PC-3 (cell line): Measurements from ENCODE around the gene UGGT2. TPM values are rescaled to one million over a fixed set of nuclear protein-coding genes. Genes with fewer than 3 reads are reported as not detected.

Experiments used
- ATAC-seq: fragments of 200-7000 bp; cut with Tn5 transposase; 2 replicates; pipeline ENCODE4 v1.9.1; 2020; ENCODE audit warnings: mild to moderate bottlenecking, moderate library complexity
- BruUV-seq: library from RNA; stranded (reverse); fragments of 400-500 nt; replicated peaks from 2 replicates; lab custom pipeline; 2021; lab: Mats Ljungman, UMichigan
- CTCF ChIA-PET: fragments of 300-600 bp; sonication (Branson Sonifier 250); formaldehyde crosslinking; loops from one replicate; lab custom pipeline; 2022; ENCODE audit warnings: antibody characterized with exemption; lab: Charles Lee
- POLR2A ChIA-PET: fragments of 300-600 bp; sonication (Branson Sonifier 250); formaldehyde crosslinking; loops from one replicate; lab custom pipeline; 2022; ENCODE audit warnings: antibody characterized with exemption; ENCODE audit not compliant: unreplicated experiment; lab: Charles Lee
- DNase-seq: peaks from one replicate; pipeline ENCODE4 v3.0.0-alpha.2; 2015
- H2AFZ ChIP-seq: fragments of 300-600 bp; sonication (generic); 2 replicates; pipeline ENCODE4 v1.6.0; 2016; ENCODE audit warnings: antibody characterized with exemption, low read length
- H3F3A ChIP-seq: fragments of 300-600 bp; sonication (generic); one replicate; pipeline ENCODE4 v1.6.0; 2017; ENCODE audit warnings: antibody characterized with exemption, low read length, control low read depth, mild to moderate bottlenecking; ENCODE audit not compliant: unreplicated experiment
- H3K27ac ChIP-seq: fragments of 300-600 bp; sonication (generic); 2 replicates; pipeline ENCODE4 v1.5.1; 2016; ENCODE audit warnings: mild to moderate bottlenecking, low read length
- H3K27me3 ChIP-seq: fragments of 300-600 bp; sonication (generic); 2 replicates; pipeline ENCODE4 v1.6.1; 2016; ENCODE audit warnings: low read length, mixed read lengths
- H3K36me3 ChIP-seq: fragments of 300-600 bp; sonication (generic); 2 replicates; pipeline ENCODE4 v1.6.1; 2016; ENCODE audit warnings: low read depth, mixed run types, low read length, mixed read lengths
- H3K4me1 ChIP-seq: fragments of 300-600 bp; sonication (generic); 2 replicates; pipeline ENCODE4 v1.5.1; 2016; ENCODE audit warnings: low read length; ENCODE audit not compliant: insufficient read depth
- H3K4me2 ChIP-seq: fragments of 300-600 bp; sonication (generic); 2 replicates; pipeline ENCODE4 v1.6.0; 2016; ENCODE audit warnings: low read length
- H3K4me3 ChIP-seq: fragments of 300-600 bp; sonication (generic); 2 replicates; pipeline ENCODE4 v1.5.1; 2016; ENCODE audit warnings: mild to moderate bottlenecking, low read length, mixed read lengths
- H3K79me2 ChIP-seq: fragments of 300-600 bp; sonication (generic); 2 replicates; pipeline ENCODE4 v1.6.1; 2017; ENCODE audit warnings: low read length, mixed read lengths
- H3K9ac ChIP-seq: fragments of 300-600 bp; sonication (generic); 2 replicates; pipeline ENCODE4 v1.6.0; 2016; ENCODE audit warnings: mild to moderate bottlenecking, low read length
- H3K9me2 ChIP-seq: fragments of 300-600 bp; sonication (generic); replicated peaks from 2 replicates; pipeline ENCODE4 v1.6.1; 2016; ENCODE audit warnings: mixed run types, low read length, mixed read lengths
- H3K9me3 ChIP-seq: fragments of 300-600 bp; sonication (generic); 2 replicates; pipeline ENCODE4 v1.6.1; 2016; ENCODE audit warnings: low read length, mixed read lengths
- H4K20me1 ChIP-seq: fragments of 300-600 bp; sonication (generic); 2 replicates; pipeline ENCODE4 v1.6.1; 2016; ENCODE audit warnings: low read length, mixed read lengths
- CTCF ChIP-seq: fragments of 300-600 bp; sonication (generic); conservative IDR thresholded peaks from 2 replicates; pipeline ENCODE4 v1.5.1; 2017; ENCODE audit warnings: antibody characterized with exemption, low read depth, mild to moderate bottlenecking, low read length
- EZH2 ChIP-seq: fragments of 300-600 bp; sonication (generic); IDR thresholded peaks from one replicate; pipeline ENCODE4 v1.6.1; 2017; ENCODE audit warnings: antibody characterized with exemption, mild to moderate bottlenecking, low read length; ENCODE audit not compliant: unreplicated experiment
- EZH2phosphoT487 ChIP-seq: fragments of 300-600 bp; sonication (generic); IDR thresholded peaks from 2 replicates; pipeline ENCODE4 v1.6.1; 2018; ENCODE audit warnings: mild to moderate bottlenecking, antibody characterized with exemption, low read length, borderline replicate concordance
- intact Hi-C: fragments of 100-400 bp; cut with micrococcal nuclease; formaldehyde crosslinking; loops from 2 replicates; pipeline ENCODE4 v1.9.0; 2023
- total RNA-seq: library from RNA; depleted of rRNA; stranded (reverse); fragments of >200 nt; gene quantifications from 2 replicates; pipeline ENCODE4 v1.2.3, GENCODE V29; 2014

The UGGT2 gene
- total RNA-seq, 1 experiment from 2014 or later, result 24.3 TPM

GRCh38 chr13:96029002-96029401 lies 24.2 kb downstream of the UGGT2 start:
- no peaks in the 10 kb centered on the region for H3K9me2 ChIP-seq
- no TSS peak for BruUV-seq
- CTCF ChIA-PET, result no interaction called here
- H3K4me1 ChIP-seq, result peaks cover 20% of the 10 kb centered on the region; the same call in 1 of the 2 replicates
- H4K20me1 ChIP-seq, result no peaks in the 10 kb centered on the region
- POLR2A ChIA-PET, result interaction anchor here (0.6 kb wide), 1 partner anchor 24 kb away, joined by 7 read pairs; the partner anchor contains the start of gene UGGT2
- no peaks in the 10 kb centered on the region for H3F3A ChIP-seq
- TF ChIP-seq EZH2 (no peak), EZH2phosphoT487 (no peak), CTCF (no peak)
- no peak overlapping the region for H3K9ac ChIP-seq
- DNase-seq (no peak), ATAC-seq (no peak)
- no peak overlapping the region for H3K4me3 ChIP-seq
- no peak overlapping the region for H3K4me2 ChIP-seq
- no peak overlapping the region for H2AFZ ChIP-seq
- peaks cover 22% of the 10 kb centered on the region for H3K79me2 ChIP-seq
- H3K36me3 ChIP-seq, result no peaks in the 10 kb centered on the region
- intact Hi-C loops, result no loop called here
- H3K27ac ChIP-seq, result no peak overlapping the region
- no peaks in the 10 kb centered on the region for H3K27me3 ChIP-seq
- no peaks in the 10 kb centered on the region for H3K9me3 ChIP-seq

GRCh38 chr13:96027496-96027895 lies 25.7 kb downstream of the UGGT2 start:
- CTCF ChIA-PET, result no interaction called here
- DNase-seq (no peak), ATAC-seq (no peak)
- H3K79me2 ChIP-seq, result peaks cover 7% of the 10 kb centered on the region; the same call in 1 of the 2 replicates
- no peak overlapping the region for H2AFZ ChIP-seq
- intact Hi-C loops, result no loop called here
- H3K4me2 ChIP-seq, result no peak overlapping the region
- no peaks in the 10 kb centered on the region for H4K20me1 ChIP-seq
- H3K9me2 ChIP-seq, result no peaks in the 10 kb centered on the region
- peaks cover 20% of the 10 kb centered on the region; the same call in 1 of the 2 replicates for H3K4me1 ChIP-seq
- no peak overlapping the region for H3K9ac ChIP-seq
- H3K36me3 ChIP-seq, result no peaks in the 10 kb centered on the region
- H3K9me3 ChIP-seq, result no peaks in the 10 kb centered on the region
- no peaks in the 10 kb centered on the region for H3F3A ChIP-seq
- no peak overlapping the region for H3K4me3 ChIP-seq
- POLR2A ChIA-PET, result no interaction called here
- no TSS peak for BruUV-seq
- H3K27ac ChIP-seq, result no peak overlapping the region
- TF ChIP-seq EZH2phosphoT487 (no peak), EZH2 (no peak), CTCF (no peak)
- no peaks in the 10 kb centered on the region for H3K27me3 ChIP-seq

GRCh38 chr13:96025283-96025682 lies 27.9 kb downstream of the UGGT2 start:
- ChIA-PET POLR2A (no interaction called here), CTCF (no interaction called here)
- Histone ChIP-seq H3K27ac (0 out of 2 replicates have a peak overlapping the region, but pooled peaks have one; percentile 2), H3K9ac (no peak overlapping the region), H3K79me2 (no peaks in the 10 kb centered on the region), H2AFZ (no peak overlapping the region), H3F3A (no peaks in the 10 kb centered on the region), H3K4me2 (no peak overlapping the region), H3K27me3 (no peaks in the 10 kb centered on the region), H3K36me3 (no peaks in the 10 kb centered on the region), H3K4me3 (no peak overlapping the region), H4K20me1 (0 out of 2 replicates have a peak, but pooled peaks cover 5% of the 10 kb centered on the region), H3K4me1 (peaks cover 31% of the 10 kb centered on the region), H3K9me2 (no peaks in the 10 kb centered on the region), H3K9me3 (no peaks in the 10 kb centered on the region)
- DNase-seq (peak; percentile 30), ATAC-seq (peak; percentile 60)
- TF ChIP-seq CTCF, result no peak
- no peak for TF ChIP-seq EZH2
- no peak for TF ChIP-seq EZH2phosphoT487
- BruUV-seq, result no TSS peak
- intact Hi-C loops, result no loop called here
